Measurements from ENCODE around the gene PPP1R12A.
"Not testable (repeated sequence)": the region's sequence is repeated elsewhere in the genome, so short reads cannot be mapped to it uniquely, and the experiment has no call there.

PPP1R12A gene

GRCh38 chr12:79887890-79888289, 47.0 kb downstream of the PPP1R12A start:
- DNase-seq = no peak

- no peak for DNase-seq
Observed at GRCh38 chr12:79886917-79887519, 47.9 kb downstream of the PPP1R12A start.

GRCh38 chr12:79885911-79886490, 48.9 kb downstream of the PPP1R12A start:
- DNase-seq = no peak

DNA sequence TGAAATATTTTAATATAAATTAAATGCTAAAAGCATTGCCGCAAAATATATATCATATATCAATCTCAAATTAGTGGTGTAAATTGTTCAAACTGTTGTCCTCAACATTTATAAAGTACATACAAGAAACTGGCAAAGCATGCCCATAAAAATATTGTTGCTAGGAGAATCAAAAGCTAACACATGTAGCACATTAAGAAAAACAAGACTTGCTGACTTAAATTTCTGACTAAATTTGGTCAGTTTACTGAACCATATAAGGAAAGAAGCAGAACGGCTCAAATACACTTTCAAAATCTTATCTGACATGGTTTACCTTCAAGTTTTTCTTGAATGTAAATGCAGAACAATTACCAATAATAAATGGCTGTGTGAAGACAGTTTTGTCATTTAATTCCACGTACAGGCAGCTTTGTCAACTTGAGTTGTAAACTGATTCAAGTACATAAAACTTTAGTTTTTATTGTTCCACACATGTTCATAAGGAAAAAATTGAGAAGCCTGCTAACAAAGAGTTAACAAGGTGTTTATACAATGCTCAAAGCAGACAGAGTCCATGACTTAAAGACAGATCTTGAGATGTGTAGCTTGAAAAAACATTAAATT, 50.4 kb downstream of the PPP1R12A start:
- DNase-seq = no peak

DNA sequence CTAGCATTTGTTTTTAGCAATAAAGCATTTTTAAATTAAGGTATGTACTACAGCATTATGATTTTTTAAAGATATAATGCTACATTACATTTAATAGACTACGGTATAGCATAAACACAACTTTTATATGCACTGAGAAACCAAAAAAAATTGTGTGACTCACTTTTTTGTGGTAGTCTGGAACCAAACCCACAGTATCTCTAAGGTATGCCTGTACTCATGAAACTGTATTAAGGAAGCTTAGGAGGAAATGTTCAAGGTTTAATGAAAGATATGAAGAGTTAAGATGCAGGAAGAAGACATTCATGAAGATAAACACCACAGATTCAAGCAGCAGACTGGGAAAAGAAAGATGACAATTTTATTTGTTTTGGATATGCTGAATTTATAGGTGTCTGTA, 51.7 kb downstream of the PPP1R12A start:
- no peak for DNase-seq

DNA sequence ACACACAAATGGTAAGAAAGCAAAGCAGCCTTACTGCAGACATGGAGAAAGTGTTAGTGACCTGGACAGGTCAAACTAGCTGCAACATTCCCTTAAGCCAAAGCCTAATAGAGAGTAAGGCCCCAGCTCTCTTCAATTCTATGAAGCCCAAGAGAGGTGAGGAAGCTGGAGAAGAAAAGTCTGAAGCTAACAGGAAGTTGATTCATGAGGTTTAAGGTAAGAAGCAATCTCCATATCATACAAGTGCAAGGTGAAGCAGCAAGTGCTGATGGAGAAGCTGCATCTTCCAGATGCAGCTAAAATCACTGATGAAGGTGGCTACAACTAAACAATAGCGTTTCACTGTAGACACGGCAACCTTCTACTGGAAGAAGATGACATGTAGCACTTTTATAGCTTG, 53.5 kb downstream of the PPP1R12A start:
- no peak for DNase-seq

DNA sequence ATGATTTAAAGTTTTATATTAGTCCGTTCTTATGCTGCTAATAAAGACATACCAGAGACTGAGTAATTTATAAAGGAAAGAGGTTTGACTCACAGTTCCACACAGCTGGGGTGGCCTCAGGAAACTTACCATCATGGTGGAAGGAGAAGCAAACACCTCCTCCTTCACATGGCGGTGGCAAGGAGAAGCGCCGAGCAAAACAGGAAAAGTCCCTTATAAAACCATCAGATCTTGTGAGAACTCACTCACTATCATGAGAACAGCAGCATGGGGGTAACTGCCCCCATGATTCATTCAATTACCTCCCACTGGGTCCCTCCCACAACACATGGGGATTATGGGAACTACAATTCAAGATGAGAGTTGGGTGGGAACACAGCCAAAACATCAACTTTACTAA, 56.4 kb downstream of the PPP1R12A start:
- not testable (repeated sequence) for DNase-seq

GRCh38 chr12:79877246-79877645, 57.7 kb downstream of the PPP1R12A start:
- DNase-seq = no peak

DNA sequence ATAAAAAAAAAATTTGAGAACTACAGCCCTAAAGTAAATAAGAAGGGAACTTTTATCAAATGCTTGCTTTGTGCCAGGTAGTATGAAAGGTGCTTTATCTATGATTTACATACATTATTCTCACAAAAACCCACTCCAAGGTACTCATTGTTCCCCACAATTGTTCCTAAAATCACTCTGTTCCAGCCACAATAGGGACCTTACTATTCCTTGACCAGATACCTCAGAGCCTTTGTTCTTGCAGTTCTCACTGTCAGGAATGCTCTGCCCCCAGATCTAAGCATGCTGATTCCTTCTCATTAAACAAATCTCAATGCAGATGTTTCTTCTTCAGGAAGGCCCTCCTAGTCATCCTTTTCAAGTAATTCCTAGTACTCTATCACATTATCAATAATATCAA, 60.2 kb downstream of the PPP1R12A start:
- no peak for DNase-seq

GRCh38 chr12:79873201-79873600, 61.7 kb downstream of the PPP1R12A start:
- no peak for DNase-seq

GRCh38 chr12:79871621-79872020, 63.3 kb downstream of the PPP1R12A start:
- no peak for DNase-seq

GRCh38 chr12:79870916-79871315, 64.0 kb downstream of the PPP1R12A start:
- DNase-seq = no peak

GRCh38 chr12:79859646-79860045, 75.3 kb downstream of the PPP1R12A start:
- DNase-seq = no peak

- DNase-seq = no peak
Observed at GRCh38 chr12:79858518-79858917, 76.4 kb downstream of the PPP1R12A start.

GRCh38 chr12:79857675-79858074, 77.2 kb downstream of the PPP1R12A start:
- DNase-seq = no peak

DNA sequence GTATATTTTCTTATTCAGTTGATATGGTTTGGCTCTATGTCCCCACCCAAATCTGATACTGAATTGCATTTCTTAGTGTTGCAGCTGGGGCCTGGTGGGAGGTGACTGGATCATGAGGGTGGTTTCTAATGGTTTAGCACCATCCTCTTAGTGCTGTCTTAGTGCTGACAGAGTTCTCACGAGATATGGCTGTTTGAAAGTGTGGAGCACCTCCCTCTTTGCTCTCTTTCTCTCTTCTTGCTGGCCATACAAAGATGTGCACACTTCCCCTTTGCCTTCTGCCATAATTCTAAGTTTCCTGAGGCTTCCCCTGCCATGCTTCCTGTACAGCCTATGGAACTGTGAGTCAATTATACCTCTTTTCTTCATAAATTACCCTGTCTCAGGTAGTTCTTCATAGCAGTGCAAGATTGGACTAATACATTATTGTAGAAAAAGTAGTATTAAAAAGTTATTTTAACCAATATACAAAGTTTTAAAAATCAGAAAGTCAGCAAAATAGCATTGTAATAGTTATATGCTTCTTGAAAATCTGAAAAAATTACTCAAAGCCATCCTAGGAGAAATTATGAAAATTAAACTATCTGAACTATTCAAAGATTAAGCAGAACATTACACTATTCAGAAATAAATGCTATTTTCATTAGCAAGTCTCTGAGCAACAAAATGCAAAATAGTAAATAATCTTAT, 84.1 kb downstream of the PPP1R12A start:
- DNase-seq = no peak

DNA sequence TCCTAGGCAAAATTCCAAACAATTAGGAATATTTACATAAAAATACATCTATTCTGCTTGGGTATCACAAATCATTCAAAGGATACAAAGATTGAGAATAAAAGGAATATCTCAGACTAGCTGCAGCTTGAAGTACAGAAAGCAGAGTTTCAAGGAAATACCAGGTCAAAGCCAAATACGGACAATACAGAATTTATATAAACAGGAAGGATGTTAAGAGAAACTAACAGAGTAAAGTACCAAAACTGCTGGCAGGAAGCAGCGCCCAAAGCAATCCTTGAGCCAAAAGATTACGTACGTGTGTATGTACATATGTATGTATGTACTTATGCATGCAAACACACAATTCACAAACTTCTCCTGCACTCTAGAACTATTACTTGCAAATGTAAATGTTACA, 86.6 kb downstream of the PPP1R12A start:
- DNase-seq = no peak

GRCh38 chr12:79847417-79847816, 87.5 kb downstream of the PPP1R12A start:
- no peak for DNase-seq

GRCh38 chr12:79844693-79845092, 90.2 kb downstream of the PPP1R12A start:
- DNase-seq = no peak

DNA sequence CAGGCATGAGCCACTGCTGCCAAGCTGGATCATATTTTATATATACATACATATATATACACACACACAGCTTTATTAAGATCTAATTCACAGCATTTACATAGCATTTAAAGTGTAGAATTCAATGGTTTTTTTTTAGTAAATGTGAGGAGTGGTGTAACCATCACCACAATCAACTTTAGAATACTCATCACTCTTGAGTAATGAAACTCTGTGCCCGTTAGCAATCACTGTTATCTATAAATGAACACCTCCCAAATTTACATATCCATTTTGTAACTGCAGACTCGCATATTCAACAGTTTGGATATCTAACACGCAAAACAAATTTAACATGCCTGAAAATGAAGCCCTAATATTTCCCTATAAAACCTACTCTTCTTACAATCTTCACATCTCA, 90.9 kb downstream of the PPP1R12A start:
- DNase-seq = no peak

- DNase-seq = no peak
Observed at GRCh38 chr12:79842630-79843029, 92.3 kb downstream of the PPP1R12A start.

DNA sequence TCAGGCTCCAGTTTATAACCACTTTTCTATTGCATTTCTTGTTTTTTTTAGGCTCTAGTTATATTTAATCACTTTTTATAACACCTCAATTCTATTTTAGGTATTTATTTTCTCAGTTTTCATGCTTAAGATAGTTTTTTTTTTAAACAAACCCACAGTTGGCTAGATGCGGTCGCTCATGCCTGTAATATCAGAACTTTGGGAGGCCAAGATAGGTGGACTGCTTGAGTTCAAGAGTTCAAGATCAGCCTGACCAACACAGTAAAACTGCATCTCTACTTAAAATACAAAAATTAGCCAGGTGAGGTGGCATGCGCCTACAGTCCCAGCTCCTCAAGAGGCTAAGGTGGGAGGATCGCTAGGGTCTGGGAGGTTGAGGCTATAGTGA, 93.0 kb downstream of the PPP1R12A start:
- no peak for DNase-seq

- no peak for DNase-seq
Observed at GRCh38 chr12:79841248-79841877, 93.5 kb downstream of the PPP1R12A start.

- DNase-seq = no peak
Observed at GRCh38 chr12:79838359-79838758, 96.5 kb downstream of the PPP1R12A start.
